ENCODE measurements around the gene MYO1G. TPM values are rescaled to one million over a fixed set of nuclear protein-coding genes. Genes with fewer than 3 reads are reported as not detected.
"Not testable (repeated sequence)": the region's sequence is repeated elsewhere in the genome, so short reads cannot be mapped to it uniquely, and the experiment has no call there.

MYO1G gene
- total RNA-seq: 0.13 and 0.26 TPM in 2 replicates

DNA sequence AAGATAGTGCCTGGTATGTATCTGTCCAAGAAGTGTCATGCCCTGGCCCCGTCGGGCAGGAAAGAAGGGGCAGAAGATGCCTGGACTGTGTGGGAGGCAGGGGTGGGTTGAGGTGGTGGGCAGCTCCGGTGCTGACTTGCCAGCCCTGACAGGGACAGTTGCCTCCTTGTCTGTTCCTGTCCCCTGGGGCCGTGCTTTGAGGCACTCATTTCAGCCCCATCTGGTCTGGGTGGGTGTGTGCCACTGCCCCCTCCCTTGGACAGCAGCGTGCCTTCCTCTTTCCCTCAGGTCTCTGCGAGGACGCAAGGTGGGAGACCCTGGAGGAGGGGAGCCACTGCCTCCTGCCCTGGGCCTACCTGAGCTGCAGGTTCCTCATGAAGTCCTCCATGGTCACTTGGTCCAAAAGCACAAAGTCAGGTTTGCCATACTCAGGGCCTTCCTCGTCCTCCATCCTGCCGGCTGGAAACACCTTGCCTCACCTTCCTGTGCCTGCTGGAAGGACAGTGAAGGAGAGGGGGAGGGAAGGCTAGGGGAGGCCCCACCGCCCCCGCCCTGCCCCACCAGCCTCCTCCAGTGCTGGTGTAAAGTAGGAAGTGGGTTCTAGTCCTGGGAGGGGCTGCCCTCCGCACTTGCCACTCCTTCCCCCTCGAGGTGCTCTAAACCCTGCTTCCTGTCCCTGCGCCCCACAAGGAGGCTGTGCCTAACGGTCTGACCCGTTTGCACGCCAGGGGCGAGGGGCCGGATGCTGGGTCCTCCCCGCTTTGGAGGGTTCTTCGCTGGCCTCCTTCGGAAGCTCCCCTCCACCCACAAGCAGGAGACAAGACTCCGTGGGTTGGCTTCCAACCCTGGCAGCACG, at the start of gene MYO1G:
Gene MYO1G (minus strand): TSS at position 505 of the 856 bp plus-strand sequence. CDS start 54 bp downstream, at position 451.
- Histone ChIP-seq H3K4me3 (ENCODE audit: low read depth, low read length) (no peak within 1 kb of the TSS), H3K36me3 (ENCODE audit: control insufficient read depth, insufficient read depth, low read length) (peaks cover 13% of the 10 kb centered on the region), H3K27me3 (ENCODE audit: control insufficient read depth, insufficient read depth, low read length) (no peaks in the 10 kb centered on the region)
- TF ChIP-seq CTCF (IDR thresholded peaks at IDR 0.05; ENCODE audit: insufficient read depth, low read length, severe bottlenecking): no peak
- no peak for DNase-seq (ENCODE audit: low read depth)
- FAIRE-seq: no peak

GRCh38 chr7:45028138-45028919, 49.5 kb upstream of the MYO1G start:
- H3K36me3 ChIP-seq (ENCODE audit: control insufficient read depth, insufficient read depth, low read length): peaks cover 5% of the 10 kb centered on the region
- H3K27me3 ChIP-seq (ENCODE audit: control insufficient read depth, insufficient read depth, low read length): no peaks in the 10 kb centered on the region
- FAIRE-seq (no peak), DNase-seq (ENCODE audit: low read depth) (no peak)
- no peak for TF ChIP-seq CTCF (IDR thresholded peaks at IDR 0.05; ENCODE audit: insufficient read depth, low read length, severe bottlenecking)
- H3K4me3 ChIP-seq (ENCODE audit: low read depth, low read length): no peak overlapping the region

DNA sequence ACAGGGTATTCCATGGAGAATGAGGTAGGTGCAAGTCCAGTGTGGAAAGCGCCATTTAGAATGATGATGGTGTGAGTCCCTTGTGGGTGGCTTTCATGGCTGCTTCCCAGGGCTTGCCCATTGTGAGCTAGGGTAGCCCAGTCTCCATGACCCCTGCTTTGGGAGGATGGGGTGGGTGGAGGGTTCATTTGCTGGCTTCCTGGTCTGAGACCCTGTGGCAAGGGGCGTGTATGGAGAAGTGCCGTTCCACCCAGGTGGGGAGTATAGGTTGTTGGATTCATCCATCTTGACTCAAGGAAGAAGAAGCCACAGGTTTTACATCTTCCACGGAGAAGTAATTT, 48.9 kb upstream of the MYO1G start:
- H3K36me3 ChIP-seq (ENCODE audit: control insufficient read depth, insufficient read depth, low read length): peaks cover 5% of the 10 kb centered on the region
- DNase-seq (ENCODE audit: low read depth) (no peak), FAIRE-seq (no peak)
- no peak overlapping the region for H3K4me3 ChIP-seq (ENCODE audit: low read depth, low read length)
- H3K27me3 ChIP-seq (ENCODE audit: control insufficient read depth, insufficient read depth, low read length): no peaks in the 10 kb centered on the region
- TF ChIP-seq CTCF (IDR thresholded peaks at IDR 0.05; ENCODE audit: insufficient read depth, low read length, severe bottlenecking): no peak

DNA sequence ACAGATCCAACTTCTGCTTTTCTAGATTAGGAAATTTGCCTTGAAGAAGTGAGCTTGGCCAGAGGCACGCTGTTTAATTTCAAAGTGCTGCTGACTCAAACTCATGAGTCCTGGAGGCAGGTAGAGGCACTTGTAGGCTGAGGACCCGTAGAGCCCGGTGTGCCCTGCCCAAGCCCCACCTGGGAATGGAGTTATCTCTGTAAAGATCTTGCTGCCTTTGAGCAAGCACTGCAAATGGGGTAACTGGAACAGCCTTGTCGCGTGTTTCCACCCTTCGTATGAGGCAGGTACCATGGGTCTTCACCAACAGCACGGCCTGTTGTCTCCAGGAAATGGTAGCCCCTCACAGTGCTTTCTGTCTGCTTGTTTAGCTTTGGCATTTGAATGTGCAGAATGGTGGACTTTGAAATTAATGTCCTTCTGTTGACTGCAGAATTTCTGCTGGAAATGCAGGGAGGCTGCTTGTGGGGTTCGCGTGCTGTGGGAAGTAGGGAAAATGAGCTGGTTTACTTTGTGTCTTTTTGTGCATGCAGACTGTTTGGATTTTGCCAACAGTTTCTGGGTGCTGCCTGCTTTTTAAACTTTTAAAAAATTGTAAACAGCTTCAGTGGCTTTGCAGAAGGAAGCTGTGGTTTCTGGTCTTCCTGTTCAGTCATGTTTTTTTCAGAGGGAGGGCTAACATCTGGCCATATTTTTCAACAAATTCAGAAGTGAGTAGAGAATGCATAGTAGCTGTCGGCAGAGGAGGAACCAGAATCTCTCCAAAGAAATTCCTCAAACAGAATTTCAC, 48.4 kb upstream of the MYO1G start:
- DNase-seq (ENCODE audit: low read depth): peak; percentile 62
- no peak for FAIRE-seq
- TF ChIP-seq CTCF (IDR thresholded peaks at IDR 0.05; ENCODE audit: insufficient read depth, low read length, severe bottlenecking): no peak
- Histone ChIP-seq H3K36me3 (ENCODE audit: control insufficient read depth, insufficient read depth, low read length) (peaks cover 5% of the 10 kb centered on the region), H3K4me3 (ENCODE audit: low read depth, low read length) (no peak overlapping the region), H3K27me3 (ENCODE audit: control insufficient read depth, insufficient read depth, low read length) (no peaks in the 10 kb centered on the region)

GRCh38 chr7:45026013-45026412, 47.2 kb upstream of the MYO1G start:
- FAIRE-seq (no peak), DNase-seq (ENCODE audit: low read depth) (no peak)
- Histone ChIP-seq H3K36me3 (ENCODE audit: control insufficient read depth, insufficient read depth, low read length) (peaks cover 5% of the 10 kb centered on the region), H3K27me3 (ENCODE audit: control insufficient read depth, insufficient read depth, low read length) (no peaks in the 10 kb centered on the region), H3K4me3 (ENCODE audit: low read depth, low read length) (no peak overlapping the region)
- no peak for TF ChIP-seq CTCF (IDR thresholded peaks at IDR 0.05; ENCODE audit: insufficient read depth, low read length, severe bottlenecking)

GRCh38 chr7:45025473-45025872, 46.7 kb upstream of the MYO1G start:
- not testable (repeated sequence) for DNase-seq (ENCODE audit: low read depth); H3K4me3 ChIP-seq (ENCODE audit: low read depth, low read length); H3K36me3 ChIP-seq (ENCODE audit: control insufficient read depth, insufficient read depth, low read length); H3K27me3 ChIP-seq (ENCODE audit: control insufficient read depth, insufficient read depth, low read length); FAIRE-seq
